ENCODE measurements around the gene ARHGAP28. TPM values are rescaled to one million over a fixed set of nuclear protein-coding genes. Genes with fewer than 3 reads are reported as not detected.
A peak's percentile ranks its signal among the peaks of the same experiment; 100 is the strongest.

The ARHGAP28 gene
- total and polyA plus RNA-seq, 3 experiments from 2014 or later = not detected

- Mint-ChIP-seq H3K27ac (no peak overlapping the region), H3K4me3 (no peak overlapping the region), H3K36me3 (no peaks in the 10 kb centered on the region), H3K4me1 (no peaks in the 10 kb centered on the region), H3K27me3 (peaks cover 0 to 2% of the 10 kb centered on the region in 2 donors), H3K9me3 (peaks cover 2 to 22% (median 17%) of the 10 kb centered on the region in 5 donors)
- no peak overlapping the region for H3K4me3 ChIP-seq (ENCODE audit: low read length)
- no peaks in the 10 kb centered on the region for H3K27me3 ChIP-seq (ENCODE audit: insufficient read depth, low read length, poor library complexity, severe bottlenecking)
- H3K36me3 ChIP-seq (ENCODE audit: insufficient read depth, low read length) = no peaks in the 10 kb centered on the region
- DNase-seq = no peak
- CTCF ChIA-PET = no interaction called here
- POLR2A ChIA-PET = no interaction called here
- no peaks in the 10 kb centered on the region for H3K4me1 ChIP-seq (ENCODE audit: insufficient read depth, low read length)
- no peaks in the 10 kb centered on the region for H3K9me3 ChIP-seq (ENCODE audit: low read length)
- H3K27ac ChIP-seq (ENCODE audit: low read depth, low read length) = no peak overlapping the region
Measured at GRCh38 chr18:6951336-6952090, 222.0 kb downstream of the ARHGAP28 start.

- peaks cover 0 to 24% (median 12%) of the 10 kb centered on the region in 5 donors for H3K9me3 Mint-ChIP-seq
- POLR2A ChIA-PET = no interaction called here
- no peaks in the 10 kb centered on the region for H3K9me3 ChIP-seq (ENCODE audit: low read length)
Measured at GRCh38 chr18:6954501-6954900, 225.0 kb downstream of the ARHGAP28 start.

DNA sequence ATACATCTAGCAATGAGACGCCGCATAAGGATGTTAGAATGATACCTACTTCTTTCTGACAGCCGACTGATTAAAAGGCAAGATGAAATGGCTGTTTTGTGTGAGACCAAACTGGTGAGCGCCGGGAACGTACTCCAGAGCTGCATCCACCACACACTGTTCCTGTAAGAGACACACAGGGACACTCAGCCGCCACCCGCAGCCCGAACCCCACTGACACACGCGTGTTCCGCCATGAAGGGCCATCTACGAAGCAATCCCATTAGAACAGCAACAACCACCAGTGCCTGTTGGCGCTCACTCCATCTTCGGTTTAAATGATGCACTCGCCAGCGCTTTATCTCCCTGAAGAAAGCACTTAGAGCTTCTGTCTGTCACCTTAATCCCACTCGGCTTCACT is 225.8 kb downstream of the ARHGAP28 start:
- H3K27me3 Mint-ChIP-seq = peaks cover 0 to 2% of the 10 kb centered on the region in 2 donors
- Histone ChIP-seq H3K9me3 (ENCODE audit: low read length) (no peaks in the 10 kb centered on the region), H3K27ac (ENCODE audit: low read depth, low read length) (no peak overlapping the region), H3K27me3 (ENCODE audit: insufficient read depth, low read length, poor library complexity, severe bottlenecking) (no peaks in the 10 kb centered on the region), H3K36me3 (ENCODE audit: insufficient read depth, low read length) (no peaks in the 10 kb centered on the region), H3K4me3 (ENCODE audit: low read length) (no peak overlapping the region), H3K4me1 (ENCODE audit: insufficient read depth, low read length) (no peaks in the 10 kb centered on the region)
- H3K27ac Mint-ChIP-seq = no peak overlapping the region
- DNase-seq = no peak
- H3K36me3 Mint-ChIP-seq = no peaks in the 10 kb centered on the region
- H3K9me3 Mint-ChIP-seq = peaks cover 4 to 24% (median 14%) of the 10 kb centered on the region in 5 donors
- POLR2A ChIA-PET = no interaction called here
- CTCF ChIA-PET = no interaction called here
- H3K4me3 Mint-ChIP-seq = no peak overlapping the region
- H3K4me1 Mint-ChIP-seq = no peaks in the 10 kb centered on the region

More at GRCh38 chr18:6954501-6954900, 225.0 kb downstream of the ARHGAP28 start:
- peaks cover 0 to 2% of the 10 kb centered on the region in 2 donors for H3K27me3 Mint-ChIP-seq
- Histone ChIP-seq H3K36me3 (ENCODE audit: insufficient read depth, low read length) (no peaks in the 10 kb centered on the region), H3K27ac (ENCODE audit: low read depth, low read length) (no peak overlapping the region), H3K4me1 (ENCODE audit: insufficient read depth, low read length) (no peaks in the 10 kb centered on the region), H3K27me3 (ENCODE audit: insufficient read depth, low read length, poor library complexity, severe bottlenecking) (no peaks in the 10 kb centered on the region), H3K4me3 (ENCODE audit: low read length) (no peak overlapping the region)
- DNase-seq = no peak
- H3K27ac Mint-ChIP-seq = peak overlapping the region in 1 of 8 donors; percentile 19
- CTCF ChIA-PET = no interaction called here
- no peaks in the 10 kb centered on the region for H3K36me3 Mint-ChIP-seq
- no peaks in the 10 kb centered on the region for H3K4me1 Mint-ChIP-seq
- H3K4me3 Mint-ChIP-seq = no peak overlapping the region

- H3K36me3 ChIP-seq (ENCODE audit: insufficient read depth, low read length) = no peaks in the 10 kb centered on the region
- no peak overlapping the region for H3K27ac ChIP-seq (ENCODE audit: low read depth, low read length)
- Mint-ChIP-seq H3K4me1 (no peaks in the 10 kb centered on the region), H3K27ac (no peak overlapping the region), H3K36me3 (no peaks in the 10 kb centered on the region), H3K9me3 (peaks cover 6 to 17% (median 11%) of the 10 kb centered on the region in 5 donors), H3K27me3 (peaks cover 0 to 2% of the 10 kb centered on the region in 2 donors), H3K4me3 (no peak overlapping the region)
- DNase-seq = no peak
- no peak overlapping the region for H3K4me3 ChIP-seq (ENCODE audit: low read length)
- CTCF ChIA-PET = no interaction called here
- H3K4me1 ChIP-seq (ENCODE audit: insufficient read depth, low read length) = no peaks in the 10 kb centered on the region
- no peaks in the 10 kb centered on the region for H3K27me3 ChIP-seq (ENCODE audit: insufficient read depth, low read length, poor library complexity, severe bottlenecking)
- H3K9me3 ChIP-seq (ENCODE audit: low read length) = no peaks in the 10 kb centered on the region
- POLR2A ChIA-PET = no interaction called here
Measured at GRCh38 chr18:6956495-6956894, 227.0 kb downstream of the ARHGAP28 start.

GRCh38 chr18:6956999-6957398 is 227.5 kb downstream of the ARHGAP28 start:
- peaks cover 0 to 2% of the 10 kb centered on the region in 2 donors for H3K27me3 Mint-ChIP-seq
- ChIA-PET POLR2A (no interaction called here), CTCF (no interaction called here)
- H3K4me3 ChIP-seq (ENCODE audit: low read length) = no peak overlapping the region
- no peaks in the 10 kb centered on the region for H3K9me3 ChIP-seq (ENCODE audit: low read length)
- H3K36me3 ChIP-seq (ENCODE audit: insufficient read depth, low read length) = no peaks in the 10 kb centered on the region
- H3K4me1 Mint-ChIP-seq = no peaks in the 10 kb centered on the region
- no peaks in the 10 kb centered on the region for H3K27me3 ChIP-seq (ENCODE audit: insufficient read depth, low read length, poor library complexity, severe bottlenecking)
- no peak overlapping the region for H3K27ac ChIP-seq (ENCODE audit: low read depth, low read length)
- DNase-seq = no peak
- peaks cover 4 to 13% (median 6%) of the 10 kb centered on the region in 5 donors for H3K9me3 Mint-ChIP-seq
- no peaks in the 10 kb centered on the region for H3K4me1 ChIP-seq (ENCODE audit: insufficient read depth, low read length)
- no peak overlapping the region for H3K4me3 Mint-ChIP-seq
- no peak overlapping the region for H3K27ac Mint-ChIP-seq
- no peaks in the 10 kb centered on the region for H3K36me3 Mint-ChIP-seq

DNA sequence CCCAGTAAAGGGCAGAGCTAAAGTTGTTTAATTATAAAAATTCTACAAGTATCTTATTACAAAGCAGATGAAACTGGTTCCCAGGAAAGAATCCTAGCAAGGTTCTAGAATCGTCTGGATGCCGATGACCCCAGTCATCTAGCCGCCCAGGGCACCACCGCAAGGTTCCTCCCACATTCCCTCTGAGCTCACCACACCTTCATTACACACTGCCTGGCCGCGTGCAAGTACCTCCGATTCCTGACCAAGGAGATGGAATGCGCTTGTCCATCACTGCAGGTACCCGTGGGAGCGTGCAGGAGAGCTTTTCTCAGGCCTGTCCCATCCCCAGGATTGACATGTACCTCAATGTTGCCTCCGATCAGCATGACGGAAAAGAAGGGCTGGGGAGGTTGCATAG is 229.6 kb downstream of the ARHGAP28 start:
- Histone ChIP-seq H3K4me1 (ENCODE audit: insufficient read depth, low read length) (no peaks in the 10 kb centered on the region), H3K9me3 (ENCODE audit: low read length) (no peaks in the 10 kb centered on the region), H3K27ac (ENCODE audit: low read depth, low read length) (no peak overlapping the region), H3K27me3 (ENCODE audit: insufficient read depth, low read length, poor library complexity, severe bottlenecking) (no peaks in the 10 kb centered on the region), H3K36me3 (ENCODE audit: insufficient read depth, low read length) (no peaks in the 10 kb centered on the region), H3K4me3 (ENCODE audit: low read length) (no peak overlapping the region)
- Mint-ChIP-seq H3K36me3 (no peaks in the 10 kb centered on the region), H3K27me3 (peaks cover 0 to 2% of the 10 kb centered on the region in 2 donors), H3K9me3 (peaks cover 4 to 8% (median 5%) of the 10 kb centered on the region in 5 donors), H3K27ac (no peak overlapping the region), H3K4me1 (no peaks in the 10 kb centered on the region), H3K4me3 (no peak overlapping the region)
- ChIA-PET POLR2A (no interaction called here), CTCF (no interaction called here)
- DNase-seq = no peak

GRCh38 chr18:6960124-6960523 is 230.6 kb downstream of the ARHGAP28 start:
- ChIA-PET POLR2A (no interaction called here), CTCF (no interaction called here)
- H3K9me3 ChIP-seq (ENCODE audit: low read length) = no peaks in the 10 kb centered on the region
- DNase-seq = no peak
- no peak overlapping the region for H3K27ac ChIP-seq (ENCODE audit: low read depth, low read length)
- H3K4me3 ChIP-seq (ENCODE audit: low read length) = no peak overlapping the region
- Mint-ChIP-seq H3K27ac (no peak overlapping the region), H3K27me3 (no peaks in the 10 kb centered on the region), H3K4me3 (no peak overlapping the region), H3K4me1 (no peaks in the 10 kb centered on the region), H3K9me3 (peaks cover 3 to 6% (median 4%) of the 10 kb centered on the region in 5 donors), H3K36me3 (no peaks in the 10 kb centered on the region)
- H3K36me3 ChIP-seq (ENCODE audit: insufficient read depth, low read length) = no peaks in the 10 kb centered on the region
- H3K4me1 ChIP-seq (ENCODE audit: insufficient read depth, low read length) = no peaks in the 10 kb centered on the region
- no peaks in the 10 kb centered on the region for H3K27me3 ChIP-seq (ENCODE audit: insufficient read depth, low read length, poor library complexity, severe bottlenecking)

DNA sequence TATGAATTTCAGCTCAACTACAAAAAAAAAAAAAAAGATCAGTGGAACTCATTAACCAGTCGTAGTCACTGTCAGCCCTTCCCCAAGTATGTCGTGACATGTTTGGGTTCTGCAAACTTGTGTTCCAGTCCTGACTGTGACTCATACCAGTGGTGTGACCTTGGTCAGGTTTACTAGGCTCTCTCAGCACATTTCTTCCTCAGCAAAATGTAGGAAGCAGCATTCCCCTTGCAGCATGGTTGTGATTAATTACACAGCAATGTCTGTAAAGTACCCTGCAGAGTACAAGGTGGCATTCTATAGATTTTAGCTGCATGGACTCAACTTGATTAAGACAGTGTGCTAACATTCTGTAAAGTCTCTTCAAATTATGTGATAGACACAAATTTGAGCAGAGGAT is 231.1 kb downstream of the ARHGAP28 start:
- H3K4me1 ChIP-seq (ENCODE audit: insufficient read depth, low read length) = no peaks in the 10 kb centered on the region
- H3K27me3 ChIP-seq (ENCODE audit: insufficient read depth, low read length, poor library complexity, severe bottlenecking) = no peaks in the 10 kb centered on the region
- H3K4me3 ChIP-seq (ENCODE audit: low read length) = no peak overlapping the region
- ChIA-PET POLR2A (no interaction called here), CTCF (no interaction called here)
- H3K36me3 ChIP-seq (ENCODE audit: insufficient read depth, low read length) = no peaks in the 10 kb centered on the region
- Mint-ChIP-seq H3K27ac (no peak overlapping the region), H3K4me1 (no peaks in the 10 kb centered on the region), H3K27me3 (no peaks in the 10 kb centered on the region), H3K4me3 (no peak overlapping the region), H3K36me3 (no peaks in the 10 kb centered on the region), H3K9me3 (peaks cover 3 to 6% (median 4%) of the 10 kb centered on the region in 5 donors)
- no peak for DNase-seq
- H3K27ac ChIP-seq (ENCODE audit: low read depth, low read length) = no peak overlapping the region
- H3K9me3 ChIP-seq (ENCODE audit: low read length) = no peaks in the 10 kb centered on the region
